HUES48 (cell line): ENCODE data around the gene SELPLG.

ENCODE experiments used
- H3K27ac ChIP-seq: one replicate; pipeline ENCODE4 v1.7.0; 2013; ENCODE audit warnings: low read depth, low read length, inconsistent platforms
- H3K27me3 ChIP-seq: 2 replicates; pipeline ENCODE4 v1.6.1; 2013; ENCODE audit warnings: mild to moderate bottlenecking, low read length; ENCODE audit not compliant: control insufficient read depth, insufficient read depth
- H3K36me3 ChIP-seq: 2 replicates; pipeline ENCODE4 v1.6.1; 2013; ENCODE audit warnings: low read length; ENCODE audit not compliant: control insufficient read depth, insufficient read depth
- H3K4me1 ChIP-seq: 2 replicates; pipeline ENCODE4 v1.6.1; 2013; ENCODE audit warnings: mild to moderate bottlenecking, low read length; ENCODE audit not compliant: control insufficient read depth, insufficient read depth
- H3K4me3 ChIP-seq: 2 replicates; pipeline ENCODE4 v1.5.1; 2013; ENCODE audit warnings: mild to moderate bottlenecking, low read depth, low read length
- H3K9ac ChIP-seq: 2 replicates; pipeline ENCODE4 v1.6.1; 2013; ENCODE audit warnings: mild to moderate bottlenecking, low read depth, low read length, moderate library complexity
- H3K9me3 ChIP-seq: 2 replicates; pipeline ENCODE4 v1.6.1; 2013; ENCODE audit warnings: low read length; ENCODE audit not compliant: control insufficient read depth, insufficient read depth

Gene SELPLG

DNA sequence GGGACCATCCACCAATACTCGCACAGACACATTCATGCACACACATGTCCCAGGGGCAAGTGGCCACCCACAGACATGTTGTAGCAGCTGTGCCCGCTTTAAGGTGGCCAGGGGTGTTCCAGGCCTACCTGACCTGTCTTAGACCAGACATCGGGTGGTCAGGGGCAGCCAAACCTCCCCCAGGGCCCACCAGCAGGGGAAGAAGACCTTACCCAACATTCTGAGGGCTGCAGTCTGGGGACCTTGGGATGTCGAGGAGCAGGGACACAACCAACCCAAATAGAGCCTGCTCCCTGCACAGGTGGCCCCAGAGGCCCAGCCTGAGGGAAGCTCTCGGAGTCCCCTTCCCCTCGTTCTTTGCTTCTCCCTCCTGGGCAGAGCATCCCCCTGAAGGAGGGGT, 34.2 kb downstream of the SELPLG start:
- H3K4me3 ChIP-seq, result no peak overlapping the region
- H3K27ac ChIP-seq, result no peak overlapping the region
- no peaks in the 10 kb centered on the region for H3K27me3 ChIP-seq
- no peaks in the 10 kb centered on the region for H3K4me1 ChIP-seq
- no peaks in the 10 kb centered on the region for H3K9me3 ChIP-seq
- no peak overlapping the region for H3K9ac ChIP-seq
- H3K36me3 ChIP-seq, result no peaks in the 10 kb centered on the region

DNA sequence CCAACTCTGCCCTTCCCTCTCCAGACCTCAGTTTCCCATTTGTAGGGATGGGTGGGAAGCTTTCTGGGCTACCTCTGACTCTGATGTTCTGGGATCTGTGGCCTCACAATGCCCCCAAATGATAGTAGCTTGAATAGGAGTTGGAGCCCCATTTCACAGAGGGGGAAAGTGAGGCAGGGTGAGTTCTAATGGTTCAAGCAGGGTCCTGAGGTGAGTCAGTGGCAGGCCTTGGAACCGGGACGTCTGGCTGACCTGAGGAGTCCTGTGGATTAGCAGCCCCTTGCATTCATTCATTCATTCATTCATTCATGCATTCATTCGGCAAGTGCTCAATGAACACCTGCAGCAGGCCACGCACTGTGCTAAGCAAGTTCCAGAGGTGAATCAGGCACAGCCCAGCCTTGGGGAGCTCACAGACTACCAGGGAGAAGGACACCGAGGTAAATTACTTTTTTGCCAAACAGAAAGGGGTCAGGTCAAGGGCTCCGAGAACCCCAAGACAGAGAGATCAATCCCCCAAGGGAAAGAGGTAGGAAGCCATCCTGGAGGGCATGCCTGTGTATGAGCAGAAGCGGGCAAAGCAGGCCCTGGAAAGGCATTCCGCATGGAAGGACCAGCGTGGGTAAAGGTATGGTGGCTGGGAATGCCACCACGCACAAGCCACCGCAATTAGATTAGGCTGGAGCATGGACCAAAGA, 35.0 kb downstream of the SELPLG start:
- no peaks in the 10 kb centered on the region for H3K9me3 ChIP-seq
- H3K4me1 ChIP-seq, result no peaks in the 10 kb centered on the region
- no peaks in the 10 kb centered on the region for H3K36me3 ChIP-seq
- no peaks in the 10 kb centered on the region for H3K27me3 ChIP-seq
- H3K4me3 ChIP-seq, result no peak overlapping the region
- H3K27ac ChIP-seq, result no peak overlapping the region
- no peak overlapping the region for H3K9ac ChIP-seq

DNA sequence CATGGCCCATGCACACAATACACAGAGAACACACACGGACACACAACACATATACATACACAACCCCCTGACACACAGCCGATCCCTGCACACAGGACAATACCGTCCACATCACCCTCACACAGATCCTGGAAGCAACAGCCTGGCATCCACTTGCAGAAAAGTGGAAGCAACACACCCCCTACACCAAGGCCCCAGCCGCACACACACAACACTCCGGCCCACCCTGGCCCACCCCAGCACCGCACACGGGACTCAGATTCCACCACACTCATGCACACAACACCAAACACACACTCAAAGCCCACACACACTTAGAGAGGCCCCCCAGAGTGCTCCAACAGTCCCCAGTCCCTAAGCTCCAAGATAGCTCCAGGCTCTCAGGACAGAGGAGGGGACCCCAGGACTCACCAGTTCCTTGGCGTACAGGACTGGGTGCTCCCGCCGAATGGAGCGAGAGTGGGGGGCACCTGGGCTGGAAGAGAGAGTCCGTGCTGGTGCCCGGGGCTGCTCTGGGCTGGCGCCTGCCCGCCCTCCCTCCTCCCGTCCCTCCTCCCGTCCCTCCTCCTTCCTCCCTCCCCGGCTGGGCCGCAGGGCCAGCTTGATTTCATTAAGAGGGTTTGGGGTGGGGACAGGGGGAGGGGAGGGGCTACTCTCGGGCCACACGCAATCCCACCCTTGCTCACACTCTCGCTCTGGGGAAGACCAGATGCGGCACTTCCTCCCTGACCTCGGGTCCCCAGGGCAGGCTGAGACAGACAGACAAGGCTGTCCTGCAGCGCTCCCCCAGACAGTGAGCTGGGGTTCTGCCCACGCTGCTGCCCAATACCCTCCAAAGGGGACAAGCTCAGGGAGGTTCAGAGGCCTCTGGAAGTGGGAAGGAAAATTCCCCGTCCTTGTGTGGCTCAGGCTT, 35.9 kb downstream of the SELPLG start, which contains the start of gene TMEM119:
Gene TMEM119 (minus strand): TSS at position 526 of the 913 bp plus-strand sequence. CDS start 5,701 bp downstream, outside the sequence.
- Histone ChIP-seq H3K4me3 (no peak within 1 kb of the TSS), H3K4me1 (no peaks in the 10 kb centered on the region), H3K9ac (no peak within 1 kb of the TSS), H3K36me3 (no peaks in the 10 kb centered on the region), H3K27me3 (no peaks in the 10 kb centered on the region), H3K27ac (no peak within 1 kb of the TSS), H3K9me3 (no peaks in the 10 kb centered on the region)

DNA sequence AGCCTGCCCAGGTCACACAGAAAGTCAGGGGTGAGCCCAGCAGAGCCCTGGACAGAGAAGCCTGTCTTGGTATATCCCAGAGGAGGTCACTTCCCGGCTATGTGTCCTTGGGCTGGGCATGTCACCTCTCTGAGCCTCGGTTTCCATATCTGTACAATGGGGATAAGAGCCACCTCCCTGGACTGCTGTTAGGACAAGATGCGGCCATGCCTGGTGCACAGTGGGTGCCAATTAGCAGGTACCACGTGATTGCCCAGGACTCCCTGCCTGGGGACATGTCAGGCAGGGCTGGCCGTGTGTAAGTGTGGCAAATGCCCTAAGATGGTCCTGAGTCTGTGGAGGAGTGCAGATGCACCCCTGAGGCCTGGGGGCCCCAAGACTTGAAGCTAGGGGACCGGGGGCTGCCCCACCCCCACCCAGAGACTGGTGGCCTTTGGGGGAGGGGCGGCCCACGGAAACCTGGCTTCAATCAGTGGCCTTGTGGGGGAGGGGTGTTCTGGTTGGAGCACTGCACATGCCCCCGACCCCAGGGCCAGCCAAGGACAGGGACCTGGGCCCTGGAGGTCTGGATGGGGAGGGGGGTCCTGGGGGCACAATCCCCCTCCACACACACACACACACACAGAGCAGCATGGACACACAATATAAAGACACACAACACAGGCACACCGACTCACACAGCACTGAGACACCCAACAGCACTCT, 36.7 kb downstream of the SELPLG start:
- Histone ChIP-seq H3K4me3 (no peak overlapping the region), H3K27me3 (no peaks in the 10 kb centered on the region), H3K9me3 (no peaks in the 10 kb centered on the region), H3K4me1 (no peaks in the 10 kb centered on the region), H3K27ac (no peak overlapping the region), H3K36me3 (no peaks in the 10 kb centered on the region), H3K9ac (no peak overlapping the region)

DNA sequence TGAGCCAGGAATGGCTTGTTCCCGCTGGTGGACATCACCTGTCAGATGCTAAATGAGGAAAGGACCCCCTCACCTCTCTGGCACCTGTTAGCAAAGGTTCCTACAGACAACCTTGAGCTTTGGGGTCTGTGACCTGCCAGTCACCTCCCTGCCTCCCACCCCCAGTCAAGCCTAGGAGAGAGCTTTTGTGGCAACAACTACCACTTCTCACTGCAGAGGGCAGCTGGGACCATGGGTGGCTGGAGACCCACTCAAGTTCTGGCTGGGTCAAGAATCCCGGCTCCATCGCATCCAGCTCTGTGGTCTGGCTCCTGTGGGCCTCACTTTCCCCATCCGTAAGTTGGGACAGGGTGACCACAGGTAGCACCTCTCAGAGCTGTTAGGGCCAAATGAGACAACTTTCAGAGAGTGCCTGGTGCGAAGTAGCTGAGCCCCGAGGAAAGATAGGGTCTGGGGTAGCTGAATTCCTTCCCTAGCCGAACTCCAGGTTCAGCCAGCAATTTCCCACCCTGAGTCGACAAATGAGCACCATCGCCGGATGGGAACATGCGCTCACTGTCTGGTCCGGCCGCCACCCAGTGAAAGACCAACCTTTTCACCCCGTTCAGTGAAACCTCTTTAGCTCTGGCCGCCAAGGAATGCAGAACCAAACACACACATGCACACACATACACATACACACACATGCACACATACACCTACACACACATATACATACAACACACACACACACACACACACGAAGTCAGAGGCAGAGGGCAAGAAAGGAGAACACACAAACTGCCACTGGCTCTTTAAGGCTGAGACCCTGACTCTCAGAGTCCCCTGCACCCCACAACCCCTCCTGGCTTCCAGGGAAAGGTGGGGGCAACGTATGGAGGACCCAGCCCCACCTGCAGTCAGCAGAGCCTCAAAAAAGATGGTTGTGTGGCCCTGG, 37.7 kb downstream of the SELPLG start:
- no peak overlapping the region for H3K9ac ChIP-seq
- no peaks in the 10 kb centered on the region for H3K4me1 ChIP-seq
- no peak overlapping the region for H3K27ac ChIP-seq
- H3K4me3 ChIP-seq, result no peak overlapping the region
- no peaks in the 10 kb centered on the region for H3K9me3 ChIP-seq
- no peaks in the 10 kb centered on the region for H3K27me3 ChIP-seq
- no peaks in the 10 kb centered on the region for H3K36me3 ChIP-seq

DNA sequence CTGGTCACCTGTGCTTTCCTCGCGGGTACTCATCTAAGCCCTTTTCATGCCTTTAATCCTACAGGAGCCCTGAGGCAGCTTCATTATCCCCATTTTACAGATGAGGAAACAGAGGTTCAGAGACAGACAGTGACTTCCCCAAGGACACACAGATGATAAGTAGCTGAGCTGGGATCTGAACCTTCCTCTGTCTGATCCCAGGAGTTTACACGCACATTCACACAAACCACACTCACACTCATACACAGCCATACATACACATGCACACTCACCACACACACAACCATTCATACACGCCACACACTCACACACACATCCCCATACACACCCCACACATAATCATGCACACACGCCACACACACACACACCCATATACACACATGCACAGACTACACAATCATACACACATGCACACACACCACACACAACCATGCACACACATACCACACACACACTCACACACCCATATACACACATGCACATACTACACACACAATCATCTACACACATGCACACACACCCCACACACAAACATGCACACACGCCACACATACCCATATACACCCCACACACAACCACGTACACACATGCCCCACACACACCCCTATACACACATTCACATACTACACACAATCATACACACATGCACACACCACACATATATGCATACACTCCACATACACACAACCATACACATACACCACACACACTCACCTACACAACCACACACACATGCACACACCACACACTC, 38.6 kb downstream of the SELPLG start:
- Histone ChIP-seq H3K36me3 (no peaks in the 10 kb centered on the region), H3K9me3 (no peaks in the 10 kb centered on the region), H3K27me3 (no peaks in the 10 kb centered on the region), H3K4me3 (no peak overlapping the region), H3K4me1 (no peaks in the 10 kb centered on the region), H3K27ac (no peak overlapping the region), H3K9ac (no peak overlapping the region)

DNA sequence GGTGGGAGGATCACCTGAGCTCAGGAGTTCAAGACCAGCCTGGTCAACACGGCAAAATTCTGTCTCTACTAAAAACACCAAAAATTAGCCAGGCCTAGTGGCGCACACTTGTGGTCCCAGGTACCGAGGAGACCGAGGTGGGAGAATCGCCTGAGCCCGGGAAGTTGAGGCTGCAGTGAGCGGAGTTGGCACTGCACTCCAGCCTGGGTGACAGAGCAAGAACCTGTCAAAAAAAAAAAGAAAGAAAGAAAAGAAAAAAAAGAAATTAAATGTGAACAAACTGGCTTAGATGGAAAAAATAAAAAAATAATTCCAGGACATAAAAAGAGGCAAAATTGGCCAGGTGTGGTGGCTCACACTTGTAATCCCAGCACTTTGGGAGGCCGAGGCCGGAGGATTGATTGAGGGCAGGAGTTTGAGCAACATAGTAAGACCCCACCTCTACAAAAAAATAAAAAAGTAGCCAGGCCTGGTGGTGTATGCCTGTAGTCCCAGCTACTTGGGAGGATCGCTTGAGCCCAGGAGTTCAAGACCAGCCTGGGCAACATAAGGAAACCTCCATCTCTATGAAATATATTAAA, 39.3 kb downstream of the SELPLG start:
- no peak overlapping the region for H3K9ac ChIP-seq
- H3K27ac ChIP-seq, result no peak overlapping the region
- peaks cover under 1% of the 10 kb centered on the region; the same call in 1 of the 2 replicates for H3K4me1 ChIP-seq
- no peaks in the 10 kb centered on the region for H3K27me3 ChIP-seq
- no peaks in the 10 kb centered on the region for H3K9me3 ChIP-seq
- no peak overlapping the region for H3K4me3 ChIP-seq
- no peaks in the 10 kb centered on the region for H3K36me3 ChIP-seq

DNA sequence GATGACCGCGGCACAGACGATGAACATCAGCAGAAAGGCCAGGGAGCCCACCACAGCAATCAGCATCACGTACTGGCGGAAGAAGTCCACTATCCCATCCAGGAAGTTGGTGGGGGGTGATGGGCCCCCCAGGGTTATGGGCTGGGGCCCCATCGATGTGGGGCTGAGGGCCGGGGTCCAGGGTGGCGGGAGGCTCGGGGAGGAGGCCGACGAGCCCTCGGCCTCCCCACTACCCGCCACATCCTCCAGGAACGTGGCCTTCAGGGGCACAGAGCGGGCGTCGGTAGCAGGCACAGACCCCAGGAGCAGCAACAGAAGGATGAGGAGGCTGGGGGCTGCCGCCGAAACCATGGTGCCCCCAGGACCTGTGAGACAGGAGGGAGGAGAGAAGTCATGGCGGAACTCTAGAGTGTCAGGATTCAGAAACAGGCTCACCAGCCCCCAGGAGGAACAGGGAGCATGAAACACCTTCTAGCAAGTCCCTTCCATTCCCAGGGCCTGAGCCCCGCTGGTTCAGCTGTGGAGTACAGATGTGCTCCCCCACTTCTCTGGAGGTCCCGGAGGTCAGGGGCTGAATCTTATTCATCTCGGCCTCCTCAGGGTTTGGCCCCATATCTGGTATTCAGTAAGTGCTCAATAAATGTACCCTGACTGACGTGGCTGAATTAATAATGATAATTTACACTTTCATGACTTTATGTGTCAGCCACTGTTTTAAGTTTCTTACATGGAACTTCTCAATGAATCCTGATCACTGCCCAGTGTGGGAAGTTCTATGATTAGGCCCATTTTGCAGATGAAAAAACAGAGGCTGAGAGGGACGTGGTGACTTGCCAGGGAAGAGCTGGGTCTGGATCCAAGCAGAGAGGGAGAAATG, 41.4 kb downstream of the SELPLG start:
- Histone ChIP-seq H3K36me3 (no peaks in the 10 kb centered on the region), H3K4me3 (no peak overlapping the region), H3K9me3 (no peaks in the 10 kb centered on the region), H3K27me3 (no peaks in the 10 kb centered on the region), H3K27ac (no peak overlapping the region), H3K9ac (no peak overlapping the region), H3K4me1 (peaks cover 9% of the 10 kb centered on the region)
